ENCODE measurements around the gene DNAJB8.

The DNAJB8 gene

GRCh38 chr3:128495435-128495970, 28.8 kb upstream of the DNAJB8 start:
- no peak for TF ChIP-seq CTCF (IDR thresholded peaks at IDR 0.05; ENCODE audit: low read depth, low read length)
- DNase-seq (ENCODE audit: low read depth, low spot score), result no peak
- in situ Hi-C loops (cut with HindIII; ENCODE audit: low sequenced_read_pairs), result no loop called here
- no peak overlapping the region for H3K4me3 ChIP-seq (ENCODE audit: low read depth, low read length)

- in situ Hi-C loops (cut with HindIII; ENCODE audit: low sequenced_read_pairs), result no loop called here
- no peak for TF ChIP-seq CTCF (IDR thresholded peaks at IDR 0.05; ENCODE audit: low read depth, low read length)
- H3K4me3 ChIP-seq (ENCODE audit: low read depth, low read length), result no peak overlapping the region
- DNase-seq (ENCODE audit: low read depth, low spot score), result no peak
Observed at GRCh38 chr3:128494367-128494650, 27.6 kb upstream of the DNAJB8 start.

- DNase-seq (ENCODE audit: low read depth, low spot score), result no peak
- in situ Hi-C loops (cut with HindIII; ENCODE audit: low sequenced_read_pairs), result no loop called here
- H3K4me3 ChIP-seq (ENCODE audit: low read depth, low read length), result no peak overlapping the region
- TF ChIP-seq CTCF (IDR thresholded peaks at IDR 0.05; ENCODE audit: low read depth, low read length), result no peak
Observed at GRCh38 chr3:128493570-128494366, 27.1 kb upstream of the DNAJB8 start.

- no peak for TF ChIP-seq CTCF (IDR thresholded peaks at IDR 0.05; ENCODE audit: low read depth, low read length)
- H3K4me3 ChIP-seq (ENCODE audit: low read depth, low read length), result no peak within 1 kb of the TSS
- in situ Hi-C loops (cut with HindIII; ENCODE audit: low sequenced_read_pairs), result no loop called here
- DNase-seq (ENCODE audit: low read depth, low spot score), result no peak
Observed at GRCh38 chr3:128492671-128493569, 26.2 kb upstream of the DNAJB8 start, which contains the start of gene GATA2. Gene GATA2 (minus strand): TSS chr3:128493201. CDS start chr3:128487031, 6,170 bp downstream.

- no peak for TF ChIP-seq CTCF (IDR thresholded peaks at IDR 0.05; ENCODE audit: low read depth, low read length)
- no peak overlapping the region for H3K4me3 ChIP-seq (ENCODE audit: low read depth, low read length)
- in situ Hi-C loops (cut with HindIII; ENCODE audit: low sequenced_read_pairs), result no loop called here
- DNase-seq (ENCODE audit: low read depth, low spot score), result peak; percentile 43
Observed at GRCh38 chr3:128491941-128492670, 25.4 kb upstream of the DNAJB8 start.

GRCh38 chr3:128491691-128491940, 24.9 kb upstream of the DNAJB8 start:
- in situ Hi-C loops (cut with HindIII; ENCODE audit: low sequenced_read_pairs), result no loop called here
- H3K4me3 ChIP-seq (ENCODE audit: low read depth, low read length), result no peak overlapping the region
- no peak for TF ChIP-seq CTCF (IDR thresholded peaks at IDR 0.05; ENCODE audit: low read depth, low read length)
- DNase-seq (ENCODE audit: low read depth, low spot score), result no peak
